GM23338 (cell line): ENCODE measurements around the gene NBPF1. TPM values are rescaled to one million over a fixed set of nuclear protein-coding genes. Genes with fewer than 3 reads are reported as not detected.
"Not testable (repeated sequence)": the region's sequence is repeated elsewhere in the genome, so short reads cannot be mapped to it uniquely, and the experiment has no call there.

Source experiments
- ATAC-seq: fragments of 200-7000 bp; cut with Tn5 transposase; 3 replicates; pipeline ENCODE4 v1.9.1; 2020
- DNase-seq: peaks from one replicate; pipeline ENCODE4 v3.0.0-alpha.2; 2015; ENCODE audit warnings: low spot score
- H2AFZ ChIP-seq: fragments of 200-600 bp; sonication (generic); 2 replicates; pipeline ENCODE4 v1.8.0; 2016; ENCODE audit warnings: antibody characterized with exemption, mild to moderate bottlenecking, moderate library complexity
- H3F3A ChIP-seq: fragments of 200-600 bp; sonication (generic); replicated peaks from 2 replicates; pipeline ENCODE4 v1.8.0; 2017; ENCODE audit warnings: antibody characterized with exemption, mixed run types, low read depth
- H3K27ac ChIP-seq: fragments of 200-600 bp; sonication (generic); 2 replicates; pipeline ENCODE4 v1.6.1; 2016; ENCODE audit warnings: low read depth
- H3K27me3 ChIP-seq: fragments of 200-600 bp; sonication (generic); 2 replicates; pipeline ENCODE4 v1.8.0; 2016; ENCODE audit warnings: mild to moderate bottlenecking, mixed run types, moderate library complexity; ENCODE audit not compliant: insufficient read depth
- H3K36me3 ChIP-seq: fragments of 200-600 bp; sonication (generic); 2 replicates; pipeline ENCODE4 v1.8.0; 2016; ENCODE audit warnings: mild to moderate bottlenecking; ENCODE audit not compliant: insufficient read depth
- H3K4me1 ChIP-seq: fragments of 200-600 bp; sonication (generic); 2 replicates; pipeline ENCODE4 v1.8.0; 2016; ENCODE audit warnings: mild to moderate bottlenecking, moderate library complexity; ENCODE audit not compliant: insufficient read depth
- H3K4me2 ChIP-seq: fragments of 200-600 bp; sonication (generic); 2 replicates; pipeline ENCODE4 v1.7.1; 2017; ENCODE audit warnings: mixed run types
- H3K4me3 ChIP-seq: fragments of 200-600 bp; sonication (generic); 2 replicates; pipeline ENCODE4 v1.6.1; 2016; ENCODE audit warnings: mixed run types
- H3K79me2 ChIP-seq: fragments of 200-600 bp; sonication (generic); replicated peaks from 2 replicates; pipeline ENCODE4 v1.8.0; 2017; ENCODE audit warnings: mild to moderate bottlenecking; ENCODE audit not compliant: insufficient read depth
- H3K9me2 ChIP-seq: fragments of 200-600 bp; sonication (generic); 2 replicates; pipeline ENCODE4 v1.8.0; 2017; ENCODE audit not compliant: insufficient read depth
- H4K20me1 ChIP-seq: fragments of 200-600 bp; sonication (generic); replicated peaks from 2 replicates; pipeline ENCODE4 v1.8.0; 2017; ENCODE audit warnings: mild to moderate bottlenecking; ENCODE audit not compliant: insufficient read depth
- H3K27ac Mint-ChIP-seq: 2 replicates; pipeline ENCODE4 v1.8.0; 2020; ENCODE audit warnings: inconsistent platforms, mild to moderate bottlenecking, moderate library complexity, mixed read lengths
- H3K27me3 Mint-ChIP-seq: 3 replicates; pipeline ENCODE4 v1.8.0; 2022; ENCODE audit warnings: low read depth, mild to moderate bottlenecking, moderate library complexity, mixed read lengths, inconsistent platforms; ENCODE audit not compliant: insufficient read depth, poor library complexity
- H3K36me3 Mint-ChIP-seq: 3 replicates; pipeline ENCODE4 v1.8.0; 2021; ENCODE audit warnings: low read depth, mild to moderate bottlenecking, inconsistent platforms, moderate library complexity, mixed read lengths
- H3K4me1 Mint-ChIP-seq: 3 replicates; pipeline ENCODE4 v1.8.0; 2020; ENCODE audit warnings: mild to moderate bottlenecking, inconsistent platforms, mixed read lengths
- H3K4me3 Mint-ChIP-seq: 3 replicates; pipeline ENCODE4 v1.8.0; 2021; ENCODE audit warnings: moderate library complexity, mild to moderate bottlenecking, inconsistent platforms, mixed read lengths
- H3K9me3 Mint-ChIP-seq: 3 replicates; pipeline ENCODE4 v1.8.0; 2020; ENCODE audit warnings: moderate library complexity, mild to moderate bottlenecking, inconsistent platforms, mixed read lengths
- EZH2 ChIP-seq: fragments of 200-600 bp; sonication (generic); IDR thresholded peaks from one replicate; pipeline ENCODE4 v1.8.0; 2017; ENCODE audit warnings: antibody characterized with exemption, mild to moderate bottlenecking, low read depth; ENCODE audit not compliant: unreplicated experiment
- EZH2phosphoT487 ChIP-seq: fragments of 200-600 bp; sonication (generic); IDR thresholded peaks from one replicate; pipeline ENCODE4 v1.8.1; 2018; ENCODE audit warnings: antibody characterized with exemption; ENCODE audit not compliant: unreplicated experiment
- JUNB ChIP-seq: IDR thresholded peaks from one replicate; pipeline ENCODE4 v1.6.1; 2016; ENCODE audit warnings: antibody characterized with exemption; ENCODE audit not compliant: unreplicated experiment
- polyA plus RNA-seq: library from polyadenylated mRNA; unstranded; fragments of >200 nt; fragmentation: Nextera tagmentation; extraction: Ambion mirVana; gene quantifications from 2 replicates; pipeline ENCODE4 v1.2.1, GENCODE V29; 2016
- total RNA-seq: library from RNA; depleted of rRNA; stranded (reverse); fragments of >200 nt; shearing (Covaris generic); gene quantifications from 2 replicates; pipeline ENCODE4 v1.2.3, GENCODE V29; 2014

The NBPF1 gene
- total and polyA plus RNA-seq, 2 experiments from 2014 or later, result 9.5 to 11.8 TPM

- H3K27me3 Mint-ChIP-seq, H3K9me2 ChIP-seq, H3K79me2 ChIP-seq, H3K4me1 ChIP-seq, H3F3A ChIP-seq, ATAC-seq, H3K4me2 ChIP-seq, H3K9me3 Mint-ChIP-seq, H4K20me1 ChIP-seq, H3K27ac ChIP-seq, H3K4me3 ChIP-seq, H3K4me1 Mint-ChIP-seq, H3K27me3 ChIP-seq, H3K27ac Mint-ChIP-seq, H2AFZ ChIP-seq, H3K4me3 Mint-ChIP-seq: not testable (repeated sequence)
- peaks cover 18% of the 10 kb centered on the region; the same call in 2 of the 3 replicates for H3K36me3 Mint-ChIP-seq
- DNase-seq, result peak; percentile 17
- peaks cover 13% of the 10 kb centered on the region for H3K36me3 ChIP-seq
Measured at GRCh38 chr1:16623812-16624719, 10.7 kb upstream of the NBPF1 start.

- not testable (repeated sequence) for H3K4me1 ChIP-seq, H3K4me3 ChIP-seq, H3F3A ChIP-seq, DNase-seq, H2AFZ ChIP-seq, H3K9me2 ChIP-seq, H3K9me3 Mint-ChIP-seq, H3K27me3 Mint-ChIP-seq, ATAC-seq, H3K4me3 Mint-ChIP-seq, H3K4me2 ChIP-seq, H3K27ac Mint-ChIP-seq, H4K20me1 ChIP-seq, H3K4me1 Mint-ChIP-seq, H3K27me3 ChIP-seq, H3K27ac ChIP-seq, H3K79me2 ChIP-seq
- peaks cover 10% of the 10 kb centered on the region for H3K36me3 ChIP-seq
- peaks cover 12% of the 10 kb centered on the region; the same call in 2 of the 3 replicates for H3K36me3 Mint-ChIP-seq
Measured at GRCh38 chr1:16623337-16623736, 10.0 kb upstream of the NBPF1 start.

- not testable (repeated sequence) for H3K79me2 ChIP-seq, H3K9me3 Mint-ChIP-seq, H3K27me3 Mint-ChIP-seq, H3K4me1 Mint-ChIP-seq, ATAC-seq, H3K4me2 ChIP-seq, H3K27me3 ChIP-seq, H3F3A ChIP-seq, DNase-seq, H2AFZ ChIP-seq, H3K4me3 Mint-ChIP-seq, H3K4me3 ChIP-seq, H3K4me1 ChIP-seq, H3K27ac Mint-ChIP-seq, H3K27ac ChIP-seq, H3K9me2 ChIP-seq, H3K36me3 Mint-ChIP-seq, H4K20me1 ChIP-seq
- peaks cover 10% of the 10 kb centered on the region for H3K36me3 ChIP-seq
Measured at GRCh38 chr1:16621681-16622315, 8.4 kb upstream of the NBPF1 start.

- no peaks in the 10 kb centered on the region for H3K27me3 ChIP-seq
- no peak for TF ChIP-seq EZH2
- no peak for TF ChIP-seq JUNB
- no peak for TF ChIP-seq EZH2phosphoT487
Measured at GRCh38 chr1:16621300-16621658, 7.9 kb upstream of the NBPF1 start.

More at GRCh38 chr1:16621300-16621658, 7.9 kb upstream of the NBPF1 start:
- H3K79me2 ChIP-seq, result no peaks in the 10 kb centered on the region
- peaks cover 2% of the 10 kb centered on the region for H3K27me3 Mint-ChIP-seq
- no peak overlapping the region for H3K4me2 ChIP-seq
- H2AFZ ChIP-seq, result no peak overlapping the region
- DNase-seq (peak; percentile 23), ATAC-seq (no peak)
- H3K36me3 ChIP-seq, result peaks cover 10% of the 10 kb centered on the region
- no peak overlapping the region for H3K27ac Mint-ChIP-seq
- H4K20me1 ChIP-seq, result peaks cover 9% of the 10 kb centered on the region; the same call in 1 of the 2 replicates
- H3K4me3 Mint-ChIP-seq, result no peak overlapping the region
- 0 out of 2 replicates have a peak, but pooled peaks cover 3% of the 10 kb centered on the region for H3K4me1 ChIP-seq
- no peaks in the 10 kb centered on the region for H3K9me2 ChIP-seq
- peaks cover 10% of the 10 kb centered on the region; the same call in 1 of the 2 replicates for H3F3A ChIP-seq
- peaks cover 5% of the 10 kb centered on the region; the same call in 2 of the 3 replicates for H3K36me3 Mint-ChIP-seq
- H3K4me1 Mint-ChIP-seq, result no peaks in the 10 kb centered on the region
- no peak overlapping the region for H3K4me3 ChIP-seq
- no peaks in the 10 kb centered on the region for H3K9me3 Mint-ChIP-seq
- no peak overlapping the region for H3K27ac ChIP-seq
